Hepatocyte (in vitro differentiated cells): ENCODE measurements around the gene LRRC1.

Experiments
- EZH2 ChIP-seq: fragments of 200-600 bp; sonication (generic); IDR thresholded peaks from 2 replicates; pipeline ENCODE4 v1.6.1; 2016; ENCODE audit warnings: antibody characterized with exemption, mild to moderate bottlenecking, borderline replicate concordance
- EZH2phosphoT487 ChIP-seq: fragments of 200-600 bp; sonication (generic); IDR thresholded peaks from one replicate; pipeline ENCODE4 v1.6.1; 2018; ENCODE audit warnings: antibody characterized with exemption, mild to moderate bottlenecking, low read depth, moderate library complexity; ENCODE audit not compliant: unreplicated experiment, severe bottlenecking
- TF ChIP-seq, protein P1 (sequence below): fragments of 200-600 bp; sonication (generic); IDR thresholded peaks from 2 replicates; pipeline ENCODE4 v1.5.1; 2016; ENCODE audit warnings: antibody characterized with exemption, mild to moderate bottlenecking; ENCODE audit not compliant: poor library complexity

DNA sequence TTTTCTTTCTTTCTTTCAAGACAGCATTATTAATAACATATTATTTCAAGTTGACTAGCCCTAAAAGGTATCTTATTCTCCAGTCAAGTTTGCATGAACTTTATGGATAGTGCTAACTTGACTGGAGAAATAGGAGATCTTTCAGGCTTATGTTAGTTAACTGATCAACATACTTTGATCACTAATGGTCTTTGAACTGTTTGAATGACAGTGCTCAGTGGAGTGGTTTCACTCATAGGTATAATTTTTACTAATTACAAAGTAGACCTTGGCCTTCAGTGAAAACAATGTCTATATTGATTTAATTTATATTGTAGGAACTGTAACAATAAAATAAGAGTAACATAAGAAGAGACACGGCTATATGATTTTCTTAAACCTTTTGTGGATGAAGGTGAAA is 8.0 kb upstream of the LRRC1 start:
- TF ChIP-seq, protein P1, sequence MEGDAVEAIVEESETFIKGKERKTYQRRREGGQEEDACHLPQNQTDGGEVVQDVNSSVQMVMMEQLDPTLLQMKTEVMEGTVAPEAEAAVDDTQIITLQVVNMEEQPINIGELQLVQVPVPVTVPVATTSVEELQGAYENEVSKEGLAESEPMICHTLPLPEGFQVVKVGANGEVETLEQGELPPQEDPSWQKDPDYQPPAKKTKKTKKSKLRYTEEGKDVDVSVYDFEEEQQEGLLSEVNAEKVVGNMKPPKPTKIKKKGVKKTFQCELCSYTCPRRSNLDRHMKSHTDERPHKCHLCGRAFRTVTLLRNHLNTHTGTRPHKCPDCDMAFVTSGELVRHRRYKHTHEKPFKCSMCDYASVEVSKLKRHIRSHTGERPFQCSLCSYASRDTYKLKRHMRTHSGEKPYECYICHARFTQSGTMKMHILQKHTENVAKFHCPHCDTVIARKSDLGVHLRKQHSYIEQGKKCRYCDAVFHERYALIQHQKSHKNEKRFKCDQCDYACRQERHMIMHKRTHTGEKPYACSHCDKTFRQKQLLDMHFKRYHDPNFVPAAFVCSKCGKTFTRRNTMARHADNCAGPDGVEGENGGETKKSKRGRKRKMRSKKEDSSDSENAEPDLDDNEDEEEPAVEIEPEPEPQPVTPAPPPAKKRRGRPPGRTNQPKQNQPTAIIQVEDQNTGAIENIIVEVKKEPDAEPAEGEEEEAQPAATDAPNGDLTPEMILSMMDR: no peak
- TF ChIP-seq EZH2phosphoT487: no peak
- TF ChIP-seq EZH2: no peak
